Neural cell (in vitro differentiated cells): ENCODE results near the gene PLD5.

Experiments
- CTCF ChIP-seq: fragments of 450-650 bp; IDR thresholded peaks from 2 replicates; pipeline ENCODE4 v1.5.1; 2014; ENCODE audit warnings: antibody characterized with exemption, mild to moderate bottlenecking, moderate library complexity; ENCODE audit not compliant: poor library complexity, severe bottlenecking
- EP300 ChIP-seq: fragments of 450-650 bp; conservative IDR thresholded peaks from 2 replicates; pipeline ENCODE4 v1.6.1; 2014; ENCODE audit warnings: antibody characterized with exemption, mild to moderate bottlenecking, moderate library complexity; ENCODE audit not compliant: poor library complexity, severe bottlenecking
- MXI1 ChIP-seq: fragments of 450-650 bp; conservative IDR thresholded peaks from 2 replicates; pipeline ENCODE4 v1.6.1; 2014; ENCODE audit warnings: antibody characterized with exemption, mild to moderate bottlenecking; ENCODE audit not compliant: poor library complexity, severe bottlenecking
- RAD21 ChIP-seq: fragments of 450-650 bp; conservative IDR thresholded peaks from 2 replicates; pipeline ENCODE4 v1.6.1; 2014; ENCODE audit warnings: antibody characterized with exemption, mild to moderate bottlenecking, moderate library complexity
- SMC3 ChIP-seq: fragments of 450-650 bp; conservative IDR thresholded peaks from 2 replicates; pipeline ENCODE4 v1.6.1; 2014; ENCODE audit warnings: antibody characterized with exemption, mild to moderate bottlenecking, moderate library complexity; ENCODE audit not compliant: poor library complexity

- TF ChIP-seq CTCF: peak; percentile 16
- no peak for TF ChIP-seq RAD21
- TF ChIP-seq SMC3: no peak
- no peak for TF ChIP-seq MXI1
- no peak for TF ChIP-seq EP300
These were observed 395.5 kb downstream of the PLD5 start for GRCh38 chr1:242128951-242129502.
